GM18517 (cell line): Measurements from ENCODE around the gene GNRHR.

Experiments
- ATAC-seq: cut with Tn5 transposase; IDR thresholded peaks from one replicate; pipeline ENCODE4 v1.9.1; 2021; ENCODE audit warnings: mild to moderate bottlenecking, moderate library complexity; ENCODE audit not compliant: unreplicated experiment

GNRHR gene

DNA sequence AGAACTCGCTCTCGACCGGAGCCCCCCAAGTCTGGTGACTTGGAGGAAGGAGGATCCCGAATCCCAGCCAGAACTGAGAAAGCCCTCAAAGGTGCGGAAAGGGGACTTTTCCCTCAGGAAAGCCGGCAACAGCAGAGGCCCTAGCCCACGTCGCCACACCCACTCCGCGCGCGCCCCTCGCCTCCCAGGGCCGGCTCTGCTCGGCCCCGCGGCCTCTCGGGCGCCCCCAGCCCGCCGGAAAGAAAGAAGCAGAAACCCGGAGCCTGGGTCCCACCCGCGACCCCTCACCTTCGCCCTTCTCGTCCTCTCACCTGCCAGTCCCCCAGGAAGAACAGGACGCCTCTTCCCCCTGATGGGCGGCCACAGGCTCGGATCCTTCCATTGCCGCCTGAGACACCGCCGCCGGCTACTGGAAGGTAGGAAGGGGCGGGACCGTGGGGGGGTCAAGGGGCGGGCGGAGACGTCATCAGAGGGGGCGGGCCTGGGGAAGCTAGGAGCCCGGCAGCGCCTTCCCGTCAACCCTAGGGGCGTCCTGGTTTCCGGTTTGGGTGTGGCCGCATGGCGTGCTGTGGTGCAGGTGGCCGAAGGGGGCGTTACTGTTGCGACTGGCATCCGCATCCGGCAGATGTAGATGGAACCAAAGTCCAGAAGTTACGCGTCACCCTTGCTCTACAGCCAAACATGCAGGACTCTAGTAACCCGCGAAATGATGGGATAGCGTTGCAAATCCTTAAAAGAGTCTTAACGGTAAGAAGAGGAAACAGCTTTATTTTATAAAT lies 53.3 kb downstream of the GNRHR start, which contains the start of gene UBA6:
UBA6 (minus strand) TSS at position 418 of the 779 bp plus-strand sequence; CDS start at position 382, 36 bp downstream.
- peak; percentile 95 for ATAC-seq

DNA sequence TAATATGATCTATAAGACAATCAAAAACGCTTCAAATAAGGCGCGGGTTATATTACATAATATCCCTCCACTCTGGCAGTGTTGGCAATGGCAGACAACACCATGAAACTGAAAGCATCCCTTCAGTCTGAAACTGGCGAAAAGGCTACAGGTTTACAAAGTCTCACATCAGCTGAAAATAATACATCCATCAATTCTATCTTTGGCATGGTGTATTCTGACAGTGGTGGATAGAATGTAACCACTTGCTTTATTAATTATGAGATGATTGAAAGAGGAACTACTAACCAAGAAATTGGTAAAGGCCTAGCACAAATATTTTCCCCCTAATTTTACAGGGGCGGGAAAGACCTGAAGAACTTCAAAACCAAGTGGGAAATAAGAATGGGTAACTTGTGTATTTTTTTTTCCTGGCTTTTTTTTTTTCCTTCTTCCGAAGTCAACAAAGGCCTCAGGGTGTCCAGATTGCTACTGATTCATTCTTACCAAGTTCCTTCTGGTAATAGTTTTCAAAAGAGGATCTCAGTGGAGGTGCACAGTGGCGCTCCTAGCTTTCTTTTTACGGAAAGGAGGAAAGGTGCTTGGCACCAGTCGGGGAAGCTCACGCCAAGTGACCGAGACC lies 54.0 kb downstream of the GNRHR start:
- peak; percentile 23 for ATAC-seq

GRCh38 chr4:67699603-67700002 lies 54.6 kb downstream of the GNRHR start:
- ATAC-seq, result no peak

- no peak for ATAC-seq
Measured at GRCh38 chr4:67697860-67698687, 56.1 kb downstream of the GNRHR start.

DNA sequence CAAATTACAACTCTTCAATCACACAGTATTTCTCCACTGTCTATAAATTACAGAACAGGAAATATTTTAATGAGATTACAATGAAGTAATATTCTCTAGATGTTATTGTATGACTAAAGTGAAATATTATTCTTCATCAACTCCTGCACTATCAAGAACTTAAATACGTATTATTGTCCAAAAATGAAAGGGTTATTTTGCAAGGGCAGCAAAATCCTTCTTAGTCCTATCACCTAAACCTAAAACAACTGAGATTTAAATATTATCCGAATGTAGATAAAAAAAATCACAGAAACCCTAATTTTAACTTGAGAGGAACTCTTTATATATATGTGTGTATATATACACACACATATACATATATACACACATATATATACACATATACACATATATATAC lies 58.1 kb downstream of the GNRHR start:
- ATAC-seq, result no peak

DNA sequence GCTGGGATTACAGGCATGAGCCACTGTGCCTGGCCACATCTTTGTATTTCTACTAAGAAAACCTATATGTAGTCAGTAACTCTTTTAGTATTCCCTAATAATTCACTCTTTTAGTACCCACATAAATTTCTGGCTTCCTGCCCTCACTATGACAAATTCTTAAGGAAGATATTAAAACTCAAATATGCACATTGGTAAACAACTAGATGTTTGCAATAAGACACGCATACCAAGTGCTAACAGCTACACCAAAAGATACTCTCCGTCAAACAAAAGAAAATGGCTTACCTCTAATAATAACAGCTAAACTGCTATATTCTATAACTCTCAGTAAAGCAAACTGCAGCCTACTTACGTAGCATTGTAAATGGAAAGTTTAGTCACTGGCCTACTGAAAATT lies 59.5 kb downstream of the GNRHR start:
- no peak for ATAC-seq

GRCh38 chr4:67691328-67691727 lies 62.9 kb downstream of the GNRHR start:
- ATAC-seq, result no peak
